ENCODE measurements around the gene PDCD1.
A peak's percentile ranks its signal among the peaks of the same experiment; 100 is the strongest.
"Not testable (repeated sequence)": the region's sequence is repeated elsewhere in the genome, so short reads cannot be mapped to it uniquely, and the experiment has no call there.

PDCD1 gene

GRCh38 chr2:241875754-241876527 is 17.2 kb upstream of the PDCD1 start:
- not testable (repeated sequence) for H3K18ac ChIP-seq (ENCODE audit: low read depth in 1 of 2, low read length in 2 of 2); H3K4me1 ChIP-seq (ENCODE audit: control insufficient read depth, insufficient read depth, low read depth, low read length); H3K4me2 ChIP-seq (ENCODE audit: low read length, poor library complexity, severe bottlenecking); H2BK5ac ChIP-seq (ENCODE audit: low read depth, low read length, poor library complexity, severe bottlenecking); H3K4me3 ChIP-seq (ENCODE audit: insufficient read depth in 1 of 2, low read depth in 1 of 2, low read length in 2 of 2); H3K23ac ChIP-seq (ENCODE audit: low read length in 2 of 2); H4K8ac ChIP-seq (ENCODE audit: low read length); H3K4ac ChIP-seq (ENCODE audit: low read depth in 1 of 2, low read length in 2 of 2); H3K36me3 ChIP-seq (ENCODE audit: control insufficient read depth in 1 of 2, insufficient read depth in 2 of 2, low read depth in 1 of 2, low read length in 2 of 2); H3K9me3 ChIP-seq (ENCODE audit: control insufficient read depth, low read length); H2BK120ac ChIP-seq (ENCODE audit: low read depth, low read length); H3K9ac ChIP-seq (ENCODE audit: low read length); H4K91ac ChIP-seq (ENCODE audit: low read length); H2BK12ac ChIP-seq (ENCODE audit: low read length in 2 of 2); H3K27ac ChIP-seq (ENCODE audit: low read length, poor library complexity, severe bottlenecking); H3K14ac ChIP-seq (ENCODE audit: low read length in 2 of 2); H2AK5ac ChIP-seq (ENCODE audit: low read length, severe bottlenecking); H2AFZ ChIP-seq (ENCODE audit: low read depth, low read length); H2BK15ac ChIP-seq (ENCODE audit: low read depth, poor library complexity, severe bottlenecking); H3K79me1 ChIP-seq (replicated peaks; ENCODE audit: low read length, poor library complexity, severe bottlenecking)
- peaks cover 0 to 12% of the 10 kb centered on the region in 2 experiments for H3K27me3 ChIP-seq (ENCODE audit: control insufficient read depth in 1 of 2, insufficient read depth in 1 of 2, low read length in 2 of 2)
- 86% methylated on average over 8 of the region's 22 CpGs for WGBS
- DNase-seq = peak; percentile 22

GRCh38 chr2:241874277-241874925 is 15.7 kb upstream of the PDCD1 start:
- Histone ChIP-seq H3K4me3 (ENCODE audit: insufficient read depth in 1 of 2, low read depth in 1 of 2, low read length in 2 of 2) (no peak overlapping the region), H2BK5ac (ENCODE audit: low read depth, low read length, poor library complexity, severe bottlenecking) (no peak overlapping the region), H3K27ac (ENCODE audit: low read length, poor library complexity, severe bottlenecking) (no peak overlapping the region), H3K4ac (ENCODE audit: low read depth in 1 of 2, low read length in 2 of 2) (no peak overlapping the region), H3K27me3 (ENCODE audit: control insufficient read depth in 1 of 2, insufficient read depth in 1 of 2, low read length in 2 of 2) (peaks cover 0 to 25% of the 10 kb centered on the region in 2 experiments), H4K8ac (ENCODE audit: low read length) (no peak overlapping the region), H3K4me2 (ENCODE audit: low read length, poor library complexity, severe bottlenecking) (no peak overlapping the region), H2BK120ac (ENCODE audit: low read depth, low read length) (no peak overlapping the region), H3K23ac (ENCODE audit: low read length in 2 of 2) (no peak overlapping the region), H3K36me3 (ENCODE audit: control insufficient read depth in 1 of 2, insufficient read depth in 2 of 2, low read depth in 1 of 2, low read length in 2 of 2) (no peaks in the 10 kb centered on the region), H2AFZ (ENCODE audit: low read depth, low read length) (no peak overlapping the region), H3K79me1 (replicated peaks; ENCODE audit: low read length, poor library complexity, severe bottlenecking) (no peaks in the 10 kb centered on the region), H2BK15ac (ENCODE audit: low read depth, poor library complexity, severe bottlenecking) (no peak overlapping the region), H3K14ac (ENCODE audit: low read length in 2 of 2) (no peak overlapping the region), H2BK12ac (ENCODE audit: low read length in 2 of 2) (no peak overlapping the region), H3K18ac (ENCODE audit: low read depth in 1 of 2, low read length in 2 of 2) (no peak overlapping the region), H3K9me3 (ENCODE audit: control insufficient read depth, low read length) (no peaks in the 10 kb centered on the region), H4K91ac (ENCODE audit: low read length) (no peak overlapping the region), H2AK5ac (ENCODE audit: low read length, severe bottlenecking) (no peak overlapping the region), H3K4me1 (ENCODE audit: control insufficient read depth, insufficient read depth, low read depth, low read length) (peaks cover 1% of the 10 kb centered on the region), H3K9ac (ENCODE audit: low read length) (no peak overlapping the region)
- DNase-seq = no peak
- 97% methylated on average over 17 of the region's 17 CpGs for WGBS

GRCh38 chr2:241873803-241874110 is 15.1 kb upstream of the PDCD1 start:
- H3K36me3 ChIP-seq (ENCODE audit: control insufficient read depth in 1 of 2, insufficient read depth in 2 of 2, low read depth in 1 of 2, low read length in 2 of 2) = no peaks in the 10 kb centered on the region
- H3K14ac ChIP-seq (ENCODE audit: low read length in 2 of 2) = no peak overlapping the region
- no peak overlapping the region for H2BK12ac ChIP-seq (ENCODE audit: low read length in 2 of 2)
- no peak overlapping the region for H2BK15ac ChIP-seq (ENCODE audit: low read depth, poor library complexity, severe bottlenecking)
- no peak overlapping the region for H4K91ac ChIP-seq (ENCODE audit: low read length)
- no peak overlapping the region for H3K9ac ChIP-seq (ENCODE audit: low read length)
- H3K18ac ChIP-seq (ENCODE audit: low read depth in 1 of 2, low read length in 2 of 2) = no peak overlapping the region
- H3K79me1 ChIP-seq (replicated peaks; ENCODE audit: low read length, poor library complexity, severe bottlenecking) = no peaks in the 10 kb centered on the region
- H3K4me1 ChIP-seq (ENCODE audit: control insufficient read depth, insufficient read depth, low read depth, low read length) = peaks cover 1% of the 10 kb centered on the region
- H2AFZ ChIP-seq (ENCODE audit: low read depth, low read length) = no peak overlapping the region
- no peak overlapping the region for H3K4me2 ChIP-seq (ENCODE audit: low read length, poor library complexity, severe bottlenecking)
- H3K27me3 ChIP-seq (ENCODE audit: control insufficient read depth in 1 of 2, insufficient read depth in 1 of 2, low read length in 2 of 2) = peaks cover 0 to 32% of the 10 kb centered on the region in 2 experiments
- no peak overlapping the region for H2BK120ac ChIP-seq (ENCODE audit: low read depth, low read length)
- WGBS = 76% methylated on average over 4 of the region's 7 CpGs
- H3K27ac ChIP-seq (ENCODE audit: low read length, poor library complexity, severe bottlenecking) = no peak overlapping the region
- H3K9me3 ChIP-seq (ENCODE audit: control insufficient read depth, low read length) = no peaks in the 10 kb centered on the region
- H3K4ac ChIP-seq (ENCODE audit: low read depth in 1 of 2, low read length in 2 of 2) = no peak overlapping the region
- DNase-seq = no peak
- no peak overlapping the region for H4K8ac ChIP-seq (ENCODE audit: low read length)
- no peak overlapping the region for H2AK5ac ChIP-seq (ENCODE audit: low read length, severe bottlenecking)
- H3K4me3 ChIP-seq (ENCODE audit: insufficient read depth in 1 of 2, low read depth in 1 of 2, low read length in 2 of 2) = no peak overlapping the region
- H2BK5ac ChIP-seq (ENCODE audit: low read depth, low read length, poor library complexity, severe bottlenecking) = no peak overlapping the region
- no peak overlapping the region for H3K23ac ChIP-seq (ENCODE audit: low read length in 2 of 2)

- Histone ChIP-seq H3K18ac (ENCODE audit: low read depth in 1 of 2, low read length in 2 of 2) (no peak overlapping the region), H3K36me3 (ENCODE audit: control insufficient read depth in 1 of 2, insufficient read depth in 2 of 2, low read depth in 1 of 2, low read length in 2 of 2) (no peaks in the 10 kb centered on the region), H2AK5ac (ENCODE audit: low read length, severe bottlenecking) (no peak overlapping the region), H2AFZ (ENCODE audit: low read depth, low read length) (no peak overlapping the region), H3K4me1 (ENCODE audit: control insufficient read depth, insufficient read depth, low read depth, low read length) (peaks cover 1% of the 10 kb centered on the region), H3K4ac (ENCODE audit: low read depth in 1 of 2, low read length in 2 of 2) (no peak overlapping the region), H3K4me2 (ENCODE audit: low read length, poor library complexity, severe bottlenecking) (no peak overlapping the region), H3K4me3 (ENCODE audit: insufficient read depth in 1 of 2, low read depth in 1 of 2, low read length in 2 of 2) (no peak overlapping the region), H3K14ac (ENCODE audit: low read length in 2 of 2) (no peak overlapping the region), H2BK15ac (ENCODE audit: low read depth, poor library complexity, severe bottlenecking) (no peak overlapping the region), H3K23ac (ENCODE audit: low read length in 2 of 2) (no peak overlapping the region), H3K27ac (ENCODE audit: low read length, poor library complexity, severe bottlenecking) (no peak overlapping the region), H2BK12ac (ENCODE audit: low read length in 2 of 2) (no peak overlapping the region), H3K9ac (ENCODE audit: low read length) (no peak overlapping the region), H2BK120ac (ENCODE audit: low read depth, low read length) (no peak overlapping the region), H3K27me3 (ENCODE audit: control insufficient read depth in 1 of 2, insufficient read depth in 1 of 2, low read length in 2 of 2) (peaks cover 0 to 37% of the 10 kb centered on the region in 2 experiments), H3K9me3 (ENCODE audit: control insufficient read depth, low read length) (no peaks in the 10 kb centered on the region), H2BK5ac (ENCODE audit: low read depth, low read length, poor library complexity, severe bottlenecking) (no peak overlapping the region), H4K91ac (ENCODE audit: low read length) (no peak overlapping the region), H4K8ac (ENCODE audit: low read length) (no peak overlapping the region), H3K79me1 (replicated peaks; ENCODE audit: low read length, poor library complexity, severe bottlenecking) (no peaks in the 10 kb centered on the region)
- DNase-seq = no peak
- 92% methylated on average over 43 of the region's 54 CpGs for WGBS
Observed at GRCh38 chr2:241873081-241873802, 14.5 kb upstream of the PDCD1 start.

All from mesenchymal stem cell (in vitro differentiated cells and primary cell).